Heart left ventricle (tissue), 13 donors: ENCODE results near the gene TGFB2.

Experiments
- POLR2A ChIP-seq, 2 donors: fragments of 450-650 bp; IDR thresholded peaks; one replicate each; pipeline ENCODE4 v1.6.1; 2017; ENCODE audit warnings: antibody characterized with exemption in 2 of 2, mild to moderate bottlenecking in 2 of 2, moderate library complexity in 2 of 2
- TF ChIP-seq, protein P1 (sequence below), 12 donors: fragments of 200-600 bp; sonication (generic) in 4 of 12; IDR thresholded peaks; one replicate each; pipeline versions ENCODE4 v1.5.0 to v1.8.0; 2018 to 2022; ENCODE audit warnings: antibody characterized with exemption in 12 of 12, mild to moderate bottlenecking in 5 of 12
- donor health status: ischemic (EF 13 %, LVEDD 7.1; RV severe dilation, severe dysfunction).
- donor health status: DM: no; HTN: yes; CAD: no.
- donor health status: DM: no; HTN: no; CAD: no.
- donor health status: ischemic (EF 25% LVEDD 6.9; RV normal size, moderate dysfunction).
- donor health status: ischemic (EF 25% LVEDD 5.7; RV mildly dilated, moderate dysfunction).
- donor health status: ischemic (EF 35%, LVEDD 5.7; RV mildly dilated, moderate dysfunction).
- donor health status: nonischemic (EF 11% LVEDD 7.7; RV severe dilation, severe dysfunction).
- donor health status: DM: yes; HTN: yes; CAD: no.
- donor health status: PGD.
- donor health status: ischemic (EF 29% LVEDD 5.4; RV normal size, mild dysfunction).
- donor health status: nonischemic (EF 23%, LVEDD 6.1; RV moderate dilation, normal function).

- TF ChIP-seq, protein P1, sequence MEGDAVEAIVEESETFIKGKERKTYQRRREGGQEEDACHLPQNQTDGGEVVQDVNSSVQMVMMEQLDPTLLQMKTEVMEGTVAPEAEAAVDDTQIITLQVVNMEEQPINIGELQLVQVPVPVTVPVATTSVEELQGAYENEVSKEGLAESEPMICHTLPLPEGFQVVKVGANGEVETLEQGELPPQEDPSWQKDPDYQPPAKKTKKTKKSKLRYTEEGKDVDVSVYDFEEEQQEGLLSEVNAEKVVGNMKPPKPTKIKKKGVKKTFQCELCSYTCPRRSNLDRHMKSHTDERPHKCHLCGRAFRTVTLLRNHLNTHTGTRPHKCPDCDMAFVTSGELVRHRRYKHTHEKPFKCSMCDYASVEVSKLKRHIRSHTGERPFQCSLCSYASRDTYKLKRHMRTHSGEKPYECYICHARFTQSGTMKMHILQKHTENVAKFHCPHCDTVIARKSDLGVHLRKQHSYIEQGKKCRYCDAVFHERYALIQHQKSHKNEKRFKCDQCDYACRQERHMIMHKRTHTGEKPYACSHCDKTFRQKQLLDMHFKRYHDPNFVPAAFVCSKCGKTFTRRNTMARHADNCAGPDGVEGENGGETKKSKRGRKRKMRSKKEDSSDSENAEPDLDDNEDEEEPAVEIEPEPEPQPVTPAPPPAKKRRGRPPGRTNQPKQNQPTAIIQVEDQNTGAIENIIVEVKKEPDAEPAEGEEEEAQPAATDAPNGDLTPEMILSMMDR (IDR thresholded peaks at IDR 0.05): no peak
- no peak for TF ChIP-seq POLR2A (IDR thresholded peaks at IDR 0.05)
Measured at GRCh38 chr1:218464871-218465270, 119.7 kb downstream of the TGFB2 start.
